HCT116 (cell line): Measurements from ENCODE around the gene CIAO2B.

ENCODE experiments used
- CEBPB ChIP-seq: IDR thresholded peaks from 2 replicates; pipeline ENCODE4 v1.6.1; 2012; ENCODE audit warnings: low read depth
- CTCF ChIP-seq, 3 experiments: fragments of 200-600 bp in 1 of 3; sonication (generic) in 1 of 3; IDR thresholded peaks in 2 of 3; conservative IDR thresholded peaks in 1 of 3; 2 replicates each; pipeline ENCODE4 v1.5.1; 2012 to 2017; ENCODE audit warnings: low read depth in 2 of 3, low read length in 2 of 3, antibody characterized with exemption in 1 of 3, borderline replicate concordance in 1 of 3, control low read depth in 1 of 3, mild to moderate bottlenecking in 1 of 3, mixed read lengths in 1 of 3, mixed run types in 1 of 3, moderate library complexity in 1 of 3; ENCODE audit not compliant: insufficient read depth in 1 of 3
- EZH2 ChIP-seq: fragments of 200-600 bp; sonication (generic); IDR thresholded peaks from 2 replicates; pipeline ENCODE4 v1.6.1; 2017; ENCODE audit warnings: antibody characterized with exemption, mixed run types
- EZH2phosphoT487 ChIP-seq: fragments of 200-600 bp; IDR thresholded peaks from 2 replicates; pipeline ENCODE4 v1.6.1; 2018; ENCODE audit warnings: antibody characterized with exemption, borderline replicate concordance
- FOSL1 ChIP-seq: IDR thresholded peaks from 2 replicates; pipeline ENCODE4 v1.6.1; 2012; ENCODE audit warnings: low read depth
- MAX ChIP-seq: IDR thresholded peaks from 2 replicates; pipeline ENCODE4 v1.6.1; 2012
- RAD21 ChIP-seq: IDR thresholded peaks from 2 replicates; pipeline ENCODE4 v1.6.1; 2012; ENCODE audit warnings: low read depth, mild to moderate bottlenecking
- REST ChIP-seq: IDR thresholded peaks from 2 replicates; pipeline ENCODE4 v1.6.1; 2012; ENCODE audit warnings: low read depth
- ZBTB33 ChIP-seq: IDR thresholded peaks from 2 replicates; pipeline ENCODE4 v1.6.1; 2011; ENCODE audit warnings: mild to moderate bottlenecking, low read length, moderate library complexity; ENCODE audit not compliant: insufficient replicate concordance; ENCODE audit errors: extremely low read depth

GRCh38 chr16:66945939-66946338, 11.7 kb upstream of the CIAO2B start:
- TF ChIP-seq CTCF (IDR thresholded peaks at IDR 0.05 in 2 of 3, conservative IDR thresholded peaks at IDR 0.05 in 1 of 3; ENCODE audit: borderline replicate concordance in 1 of 3, insufficient read depth in 1 of 3, low read depth in 2 of 3, low read length in 2 of 3): no peak
- TF ChIP-seq RAD21: no peak
- TF ChIP-seq MAX: no peak
- TF ChIP-seq CEBPB: no peak
- no peak for TF ChIP-seq REST
- no peak for TF ChIP-seq FOSL1
- TF ChIP-seq ZBTB33: no peak
- TF ChIP-seq EZH2phosphoT487: no peak
- TF ChIP-seq EZH2: no peak
